HG03354 (cell line): Measurements from ENCODE around the gene SIL1.

Experiments
- ATAC-seq: cut with Tn5 transposase; IDR thresholded peaks from one replicate; pipeline ENCODE4 v1.9.1; 2021; ENCODE audit warnings: mild to moderate bottlenecking; ENCODE audit not compliant: unreplicated experiment, poor library complexity, severe bottlenecking

Gene SIL1

DNA sequence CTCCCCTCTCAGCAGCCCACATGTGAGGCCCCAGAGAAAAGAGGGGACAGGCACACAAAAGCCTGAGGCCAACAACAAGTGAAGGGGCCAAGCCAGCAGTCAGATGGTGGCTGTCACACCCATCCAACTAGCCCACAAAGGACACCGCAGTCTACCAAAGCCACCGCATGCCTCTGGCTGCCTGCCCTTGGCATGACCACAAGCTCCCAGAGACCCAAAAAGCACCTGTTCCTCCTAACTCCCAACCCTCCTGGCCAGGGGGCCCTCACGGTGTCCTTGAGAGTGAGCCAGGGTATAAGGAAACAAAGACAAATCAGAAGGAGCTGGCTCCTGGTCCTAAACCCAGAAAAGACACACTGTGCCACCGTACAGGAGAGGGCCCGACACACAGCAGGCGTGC, 245.2 kb downstream of the SIL1 start:
- peak; percentile 14 for ATAC-seq

DNA sequence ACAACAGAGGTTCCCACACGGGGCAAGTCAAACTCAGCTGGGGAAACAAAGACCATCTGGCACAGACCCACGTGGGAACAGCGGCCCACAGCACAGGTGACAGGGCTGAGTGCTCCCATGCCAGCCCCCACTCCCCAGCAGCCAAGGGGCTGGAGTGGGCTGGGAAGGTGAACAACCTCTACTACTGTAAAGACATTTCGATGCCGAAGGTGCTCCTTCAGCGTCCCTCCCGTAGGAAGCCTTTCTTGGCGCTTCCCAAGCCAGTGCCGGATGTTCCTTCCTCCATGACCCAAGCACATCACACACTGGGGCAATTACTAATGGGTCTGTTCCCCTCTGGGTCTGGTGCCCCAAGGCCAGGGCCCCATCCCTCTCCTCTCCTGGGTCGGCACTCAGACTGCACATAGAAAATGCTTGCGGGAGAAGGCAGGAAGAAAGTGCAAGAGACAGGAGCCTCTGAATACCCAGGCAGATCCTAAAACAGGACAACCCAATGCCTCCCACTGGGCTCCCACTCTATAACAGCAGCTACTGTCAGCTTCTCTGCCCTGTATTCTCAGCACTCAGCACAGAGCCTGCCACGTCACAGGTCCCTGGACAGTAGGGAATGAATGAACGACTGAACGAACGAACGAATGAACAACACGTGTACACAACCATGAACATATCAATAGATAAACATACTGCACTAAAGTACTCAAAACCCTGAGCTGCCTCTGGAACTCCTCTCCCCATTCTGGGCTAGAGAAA, 246.0 kb downstream of the SIL1 start:
- no peak for ATAC-seq

DNA sequence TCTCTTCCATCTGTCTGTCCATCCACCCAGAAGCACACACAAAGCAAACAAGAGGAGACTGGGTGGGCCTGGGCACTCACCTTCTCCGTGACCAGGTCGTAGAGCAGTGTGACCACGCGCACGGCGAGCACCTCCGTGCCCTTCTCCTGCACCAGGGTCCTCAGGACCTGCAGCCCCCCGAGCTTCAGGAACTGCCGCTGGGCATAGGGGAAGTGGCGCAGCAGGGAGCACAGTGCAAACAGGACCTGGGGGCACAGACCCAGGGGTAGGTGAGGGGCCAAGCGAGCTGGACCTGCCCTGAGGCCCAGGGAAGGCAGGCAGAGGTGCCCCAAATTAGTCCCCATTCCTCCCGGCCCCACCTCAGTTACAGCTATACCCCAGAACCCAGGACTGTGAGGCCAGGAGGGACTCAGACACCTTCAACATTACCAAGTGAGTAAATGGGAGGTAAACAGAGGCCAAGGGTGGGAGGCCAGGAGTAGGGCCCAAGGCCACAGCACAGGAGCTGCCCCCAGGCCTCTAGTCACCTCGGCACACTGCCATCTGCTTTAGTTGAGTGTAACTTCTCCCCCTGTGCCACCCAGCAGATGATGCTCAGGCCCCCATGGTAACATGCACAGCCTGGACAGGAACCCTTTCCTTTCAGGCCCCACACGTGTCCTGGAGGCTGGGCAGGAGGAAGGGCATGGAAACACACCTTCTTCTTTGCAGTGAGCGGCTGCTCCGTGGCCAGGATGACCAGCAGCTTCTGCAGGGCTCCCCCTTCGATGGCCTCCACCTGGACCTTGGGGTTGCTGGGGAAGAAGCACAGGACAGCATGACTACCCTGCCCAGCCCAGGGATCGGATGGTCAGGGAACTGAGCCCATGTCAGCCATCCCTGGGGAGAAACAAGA, 246.8 kb downstream of the SIL1 start:
- ATAC-seq, result no peak

DNA sequence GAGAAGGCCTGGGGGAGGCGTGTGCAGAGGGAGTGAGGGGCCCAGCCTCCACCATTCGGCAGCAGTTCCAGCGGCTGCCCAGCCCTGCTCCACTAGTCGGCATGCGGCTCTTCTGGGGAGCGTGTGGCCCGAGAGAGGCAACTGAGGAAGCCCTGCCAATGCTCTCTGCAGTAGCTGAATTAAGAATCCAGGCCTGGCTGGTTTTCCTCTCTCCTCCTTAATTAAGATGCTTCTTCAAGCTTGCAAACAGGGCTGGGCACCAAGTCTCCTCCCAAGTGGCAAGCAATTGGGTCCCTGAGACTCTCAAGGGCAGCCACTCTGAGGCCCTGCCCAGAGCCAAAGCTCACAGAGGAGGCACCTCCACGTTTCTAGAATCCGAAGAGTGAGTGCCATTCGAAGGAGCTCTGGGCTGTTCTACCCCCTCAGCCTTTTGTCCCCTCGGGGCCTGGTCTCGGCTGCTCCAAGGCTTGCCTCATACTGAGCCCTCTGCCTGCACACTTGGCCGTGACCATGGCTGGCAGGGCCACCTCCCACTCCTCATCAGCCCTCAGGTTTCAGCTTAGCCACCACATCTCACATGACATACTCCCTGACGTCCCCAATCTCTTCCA, 247.6 kb downstream of the SIL1 start:
- ATAC-seq, result no peak

DNA sequence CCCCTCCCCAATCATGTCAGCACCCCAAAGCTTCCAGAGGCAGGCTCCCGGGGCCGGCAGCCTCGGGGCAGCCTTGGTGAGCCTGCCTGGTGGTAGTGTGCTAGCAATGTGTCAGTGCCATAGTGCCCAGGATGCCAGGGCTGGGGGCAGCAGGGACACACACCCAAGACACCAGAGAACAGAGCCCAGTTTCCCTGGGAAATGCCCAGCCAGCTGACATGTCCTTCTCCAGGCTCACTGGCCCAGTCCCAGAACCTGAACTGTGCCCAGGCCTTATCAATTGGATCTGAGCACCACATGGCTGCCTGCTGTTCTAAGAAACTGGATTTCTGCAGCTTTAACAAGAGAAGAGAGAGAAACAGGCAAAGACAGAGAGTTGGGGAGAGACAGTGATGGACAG, 248.2 kb downstream of the SIL1 start:
- no peak for ATAC-seq

DNA sequence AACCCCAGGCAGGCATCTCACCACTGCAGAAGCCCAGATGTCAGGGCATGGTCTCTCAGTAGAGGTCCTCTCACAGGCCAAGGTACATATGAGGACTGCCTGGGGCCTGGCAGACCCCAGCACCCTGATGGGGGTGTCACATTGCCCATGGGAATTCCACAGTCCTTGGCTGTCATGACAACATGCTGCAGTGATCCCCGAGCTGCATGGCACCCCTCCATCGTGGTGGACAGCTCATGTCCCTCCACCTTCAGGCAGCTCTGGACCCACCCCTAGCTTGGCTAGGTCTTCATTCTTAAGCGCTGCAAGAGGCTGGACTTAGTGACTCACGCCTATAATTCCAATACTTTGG, 249.0 kb downstream of the SIL1 start:
- ATAC-seq, result no peak

DNA sequence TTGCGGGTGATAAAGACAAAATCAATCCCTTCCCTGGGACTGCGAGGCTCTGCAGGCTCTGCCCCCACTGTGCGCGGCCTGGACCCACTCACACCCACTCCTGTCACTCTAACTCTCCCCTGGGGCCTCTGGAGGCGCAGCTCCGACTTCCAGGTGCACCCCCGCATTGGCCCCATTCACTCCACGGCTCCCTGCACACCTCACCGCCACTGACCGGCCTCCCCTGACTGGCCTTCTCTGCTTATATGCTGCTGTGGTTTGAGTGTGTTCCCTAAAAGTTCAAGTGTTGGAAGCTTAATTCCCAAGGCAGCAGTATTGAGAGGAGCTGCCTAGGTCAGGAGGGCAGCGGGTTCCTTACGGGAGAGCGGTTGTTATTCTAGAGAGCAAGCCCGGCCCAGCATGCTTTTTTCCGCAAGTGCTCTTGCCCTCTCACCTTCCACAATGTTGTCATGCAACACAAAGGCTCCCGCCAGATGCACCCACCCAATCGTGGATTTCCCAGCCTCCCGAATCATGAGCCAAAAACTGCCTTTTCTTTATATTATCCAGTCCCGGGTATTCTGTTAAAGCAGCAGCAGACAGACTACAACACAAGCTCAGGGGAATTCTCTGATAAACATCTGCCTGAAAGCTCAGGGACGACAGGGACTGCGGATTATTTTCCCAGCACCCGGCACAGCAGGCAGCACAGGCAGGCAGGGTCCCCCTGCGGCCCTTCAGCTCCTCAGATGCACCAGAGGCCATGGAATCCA, 249.5 kb downstream of the SIL1 start:
- no peak for ATAC-seq

DNA sequence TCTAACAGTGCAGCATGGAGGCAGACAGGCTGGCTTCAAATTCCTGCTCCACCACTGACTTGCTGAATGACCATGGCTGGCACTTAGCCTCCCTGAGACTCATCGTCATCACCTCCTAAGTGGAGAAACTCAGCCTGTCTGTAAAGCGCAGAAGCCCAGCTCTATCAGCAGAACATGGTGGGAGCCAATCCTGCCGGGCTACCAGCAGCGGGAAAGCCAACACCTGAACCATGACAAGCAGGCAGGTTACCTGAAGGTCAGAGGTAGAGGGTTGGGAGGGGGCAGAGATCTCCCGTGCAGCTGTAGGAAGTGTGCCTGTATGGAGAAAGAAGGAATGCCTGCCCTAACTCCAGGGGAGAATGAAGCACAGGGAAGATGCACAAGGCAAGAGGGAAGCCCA, 250.4 kb downstream of the SIL1 start:
- ATAC-seq, result no peak

DNA sequence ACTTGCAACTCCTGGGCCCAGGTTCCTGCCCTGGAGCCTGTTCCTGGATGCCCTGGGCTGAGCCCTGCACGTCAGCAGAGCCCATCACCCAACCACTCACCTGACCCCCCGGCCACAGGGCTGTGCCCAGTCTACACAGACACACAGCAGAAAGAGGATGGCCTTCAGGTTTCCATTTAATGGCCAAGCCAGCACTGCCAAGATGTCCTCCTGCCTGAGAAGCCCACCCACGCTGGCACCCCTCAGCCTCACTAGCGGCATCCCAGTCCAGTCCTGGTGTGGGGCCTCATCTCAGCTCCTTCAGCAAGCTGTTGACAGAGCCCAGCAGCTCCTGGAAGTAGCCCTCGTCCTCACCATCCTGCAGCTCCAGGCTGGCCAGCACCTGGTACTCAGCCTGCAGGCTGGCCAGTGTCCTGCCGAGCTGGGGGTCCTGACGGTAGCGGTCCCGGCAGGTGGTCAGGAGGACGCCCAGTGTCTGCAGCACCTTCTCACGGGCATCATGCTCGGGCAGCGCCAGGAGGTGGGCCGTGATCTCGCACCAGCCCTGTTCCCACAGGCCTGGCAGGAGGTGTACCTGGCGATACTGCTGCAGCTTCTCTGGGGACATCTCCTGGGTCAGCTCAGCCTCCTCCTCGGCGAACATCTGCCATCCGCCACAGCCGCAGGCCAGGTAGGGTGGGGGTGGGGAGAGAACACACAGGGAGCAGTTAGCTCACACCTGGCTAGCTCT, 251.2 kb downstream of the SIL1 start:
- ATAC-seq, result no peak

DNA sequence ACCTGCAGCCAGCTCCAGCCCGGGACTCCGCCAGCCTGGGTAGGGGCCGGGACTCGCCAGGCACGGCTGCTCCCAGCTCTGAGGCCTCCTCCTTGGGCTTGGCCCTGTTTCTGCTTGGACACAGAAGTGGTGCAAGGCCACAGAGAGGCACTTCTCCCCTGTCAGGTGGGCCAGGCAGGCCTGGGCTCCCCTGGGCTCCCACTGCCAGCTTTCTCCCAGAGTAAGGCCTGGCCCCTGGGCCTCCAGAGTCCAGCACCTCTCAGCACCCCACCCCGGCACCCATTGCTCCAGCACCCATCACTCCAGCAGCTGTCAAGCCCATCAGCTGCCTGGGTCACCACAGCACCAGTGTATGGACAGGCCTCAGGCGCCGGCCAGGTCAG, 251.9 kb downstream of the SIL1 start:
- ATAC-seq, result no peak

DNA sequence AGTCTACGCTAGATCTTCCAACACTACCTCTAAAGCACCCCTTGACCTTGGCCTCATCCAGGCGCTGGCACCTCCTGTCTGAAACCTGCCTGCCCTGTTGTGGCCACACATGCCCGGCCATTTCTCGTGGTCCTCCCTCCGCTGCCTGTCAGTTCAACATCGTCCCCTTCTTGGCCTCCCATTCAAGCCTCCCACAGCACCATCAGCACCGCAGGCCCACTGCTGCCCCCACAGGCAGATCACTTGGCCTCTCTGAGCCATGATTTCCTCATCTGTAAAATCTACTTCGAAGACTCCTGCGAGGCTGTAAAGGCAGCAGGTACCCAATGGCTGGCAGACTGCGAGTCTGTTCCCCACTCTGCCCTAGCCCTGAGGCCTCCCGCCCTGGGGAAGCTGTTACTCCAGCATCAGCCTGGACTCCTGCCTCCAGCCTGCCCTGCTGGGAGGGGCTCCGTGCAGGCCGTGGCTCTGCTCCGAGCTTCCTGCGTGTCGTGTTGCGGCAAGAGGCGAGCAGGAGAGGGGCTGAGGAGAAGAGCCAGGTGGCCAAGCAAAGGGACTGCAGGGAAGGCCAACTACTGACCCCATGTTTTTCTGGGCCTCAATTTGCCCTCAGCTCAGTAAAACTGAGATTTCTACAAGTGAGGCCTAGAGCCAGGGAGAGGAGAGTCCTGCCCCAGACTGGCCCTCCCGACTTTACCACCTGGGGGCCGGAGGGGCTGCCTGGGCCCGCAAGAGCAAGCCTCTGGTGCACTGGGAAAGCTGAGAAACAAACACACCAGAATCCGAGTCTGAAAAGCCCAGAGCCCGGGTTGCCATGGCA, 252.5 kb downstream of the SIL1 start:
- ATAC-seq, result no peak

DNA sequence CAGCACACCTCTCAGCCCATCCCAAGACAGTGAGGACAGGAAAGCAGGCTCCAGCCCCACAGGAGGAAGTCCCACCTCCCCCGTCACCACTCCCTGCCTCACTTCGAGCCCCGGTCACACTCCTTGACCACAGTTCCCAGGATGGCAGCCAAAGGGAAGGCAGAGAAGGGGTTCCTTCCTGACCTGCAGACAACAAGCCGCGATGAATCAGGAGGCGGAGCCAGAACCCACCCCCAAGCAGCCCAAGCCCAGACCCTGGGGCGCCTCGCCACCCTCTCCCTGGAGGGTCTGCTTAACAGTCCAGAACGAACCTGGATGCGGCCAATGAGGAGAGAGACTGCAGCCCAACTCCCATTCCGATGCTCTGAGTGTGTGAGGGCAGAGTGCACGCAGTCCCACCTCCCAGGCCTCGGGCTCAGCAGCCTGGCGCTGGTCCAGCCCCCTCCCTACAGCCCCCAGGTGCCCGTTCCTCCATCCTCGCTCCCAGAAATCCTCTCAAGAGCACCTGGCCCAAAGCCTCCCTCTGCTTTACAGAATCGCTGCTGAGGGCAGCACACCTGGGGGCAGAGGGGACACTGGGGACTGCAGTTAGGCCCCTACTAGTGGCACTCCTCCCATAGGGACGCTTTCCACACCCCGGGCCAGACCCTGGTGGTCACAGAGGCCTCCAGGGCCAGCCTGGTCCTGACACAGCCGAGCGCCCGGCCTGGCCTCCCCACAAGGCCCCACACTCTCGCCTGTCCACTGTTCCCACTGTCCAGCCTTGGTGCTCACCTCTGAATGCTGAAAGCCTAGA, 253.4 kb downstream of the SIL1 start:
- no peak for ATAC-seq

DNA sequence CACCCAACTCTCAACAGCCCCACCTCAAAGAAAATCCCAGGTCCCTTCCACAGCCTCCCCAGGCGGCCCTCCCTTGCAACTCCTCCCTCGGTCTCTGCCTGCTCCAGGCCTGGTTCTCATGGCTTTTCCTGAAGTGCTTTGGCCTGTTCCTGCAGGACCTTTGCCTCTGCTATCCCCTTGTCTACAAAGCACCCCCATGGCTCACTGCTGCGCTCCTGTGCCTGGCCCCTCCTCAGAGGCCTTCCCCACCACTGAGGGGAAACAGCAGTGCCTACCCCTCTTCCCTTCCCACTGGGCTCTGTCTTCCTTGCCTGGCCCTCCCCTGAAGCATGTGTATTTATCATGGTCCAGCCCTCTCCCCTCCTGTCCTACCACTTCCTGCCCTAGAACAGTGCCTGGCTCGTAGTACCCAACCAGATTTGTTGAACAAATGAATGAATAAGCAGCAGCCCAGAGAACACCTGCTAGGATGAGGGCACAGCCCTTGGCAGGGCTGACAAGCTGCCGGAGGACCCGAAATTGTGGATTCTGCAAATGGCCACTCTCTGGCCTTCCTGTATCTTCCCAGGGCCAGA, 254.5 kb downstream of the SIL1 start:
- no peak for ATAC-seq

DNA sequence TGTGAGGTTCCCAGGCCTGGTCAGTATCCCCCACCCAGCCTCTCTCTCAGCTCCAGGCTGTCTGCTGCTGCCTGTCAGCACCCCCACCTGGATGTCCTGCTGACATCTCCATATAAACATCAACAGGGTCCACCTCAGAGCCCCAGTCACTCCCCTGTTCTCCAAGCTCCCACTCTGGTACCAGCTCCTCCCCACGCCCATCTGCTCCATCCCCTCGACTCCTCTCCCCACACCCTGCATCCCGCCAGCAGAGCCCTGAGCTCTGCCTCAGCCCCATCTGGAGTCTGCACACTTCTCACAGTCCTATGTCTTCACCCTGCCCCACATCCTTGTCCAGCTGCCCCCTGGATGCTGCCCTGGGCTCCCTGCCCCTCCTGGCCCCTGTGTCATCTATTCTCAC, 255.3 kb downstream of the SIL1 start:
- ATAC-seq, result no peak

DNA sequence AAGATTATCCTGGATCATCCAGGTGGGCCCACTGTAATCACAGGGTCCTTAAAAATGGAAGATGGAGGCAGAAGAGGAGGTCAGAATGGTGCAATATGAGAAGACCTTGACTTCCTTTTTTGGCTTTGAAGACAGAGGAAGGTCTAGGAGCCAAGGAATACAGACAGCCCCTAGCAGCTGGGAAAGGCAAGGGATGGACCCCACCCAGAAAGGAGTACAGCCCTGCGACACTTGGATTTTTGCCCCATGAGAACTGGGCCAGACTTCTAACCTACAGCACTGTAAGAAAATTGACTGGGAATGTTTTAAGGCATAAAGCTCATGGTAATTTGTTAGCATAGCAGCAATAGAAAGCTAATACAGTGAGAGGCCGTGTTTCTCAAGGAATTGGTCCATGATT, 256.1 kb downstream of the SIL1 start:
- ATAC-seq, result no peak

DNA sequence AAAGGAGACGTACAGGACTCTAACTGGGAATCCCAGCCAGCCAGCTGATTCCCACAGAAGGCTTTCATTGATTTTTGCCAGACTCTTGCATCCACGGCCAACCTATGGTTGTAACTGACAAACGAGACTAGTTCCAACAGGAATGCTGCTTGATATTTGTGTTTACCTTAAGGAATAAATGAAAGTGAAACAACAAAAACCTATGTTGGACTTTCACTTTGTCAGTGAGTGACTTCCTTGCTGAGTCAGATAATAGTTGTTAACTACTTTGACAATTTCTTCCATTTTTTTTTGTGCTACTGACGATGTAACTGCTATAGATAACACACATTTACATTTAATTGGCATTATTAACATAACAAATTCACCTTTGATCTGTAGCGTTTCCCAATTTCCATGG, 259.6 kb downstream of the SIL1 start:
- no peak for ATAC-seq
